ENCODE measurements around the gene OR10A5. TPM values are rescaled to one million over a fixed set of nuclear protein-coding genes. Genes with fewer than 3 reads are reported as not detected.
"Not testable (repeated sequence)": the region's sequence is repeated elsewhere in the genome, so short reads cannot be mapped to it uniquely, and the experiment has no call there.

OR10A5 gene
- total RNA-seq, 1 donor from 2014 or later = not detected

GRCh38 chr11:6864438-6864837 is 19.0 kb downstream of the OR10A5 start:
- intact Hi-C loops (cut with DNase I) = no loop called here
- DNase-seq (ENCODE audit: low spot score) = no peak

- no peak for DNase-seq (ENCODE audit: low spot score)
- intact Hi-C loops (cut with DNase I) = no loop called here
Measured at GRCh38 chr11:6871278-6871677, 25.8 kb downstream of the OR10A5 start.

GRCh38 chr11:6875761-6876160 is 30.3 kb downstream of the OR10A5 start:
- no peak for DNase-seq (ENCODE audit: low spot score)
- intact Hi-C loops (cut with DNase I) = no loop called here

- intact Hi-C loops (cut with DNase I) = no loop called here
- DNase-seq (ENCODE audit: low spot score) = no peak
Measured at GRCh38 chr11:6876325-6876724, 30.8 kb downstream of the OR10A5 start, which contains the start of gene OR10A4. TSS of gene OR10A4 (plus strand) at chr11:6876625. CDS start at chr11:6876648, 23 bp downstream.

GRCh38 chr11:6876914-6877313 is 31.4 kb downstream of the OR10A5 start:
- intact Hi-C loops (cut with DNase I) = no loop called here
- DNase-seq (ENCODE audit: low spot score) = no peak

- no peak for DNase-seq (ENCODE audit: low spot score)
- intact Hi-C loops (cut with DNase I) = no loop called here
Measured at GRCh38 chr11:6882751-6883150, 37.3 kb downstream of the OR10A5 start.

- intact Hi-C loops (cut with DNase I); DNase-seq (ENCODE audit: low spot score): not testable (repeated sequence)
Measured at GRCh38 chr11:6887711-6888110, 42.2 kb downstream of the OR10A5 start.

GRCh38 chr11:6888830-6889229 is 43.3 kb downstream of the OR10A5 start:
- intact Hi-C loops (cut with DNase I) = no loop called here
- DNase-seq (ENCODE audit: low spot score) = no peak

- intact Hi-C loops (cut with DNase I) = no loop called here
- no peak for DNase-seq (ENCODE audit: low spot score)
Measured at GRCh38 chr11:6889835-6890234, 44.4 kb downstream of the OR10A5 start.

GRCh38 chr11:6892400-6892799 is 46.9 kb downstream of the OR10A5 start, which contains the start of gene OR2D2:
TSS of gene OR2D2 (minus strand) at chr11:6892500. CDS start at chr11:6892500, 0 bp downstream.
- no peak for DNase-seq (ENCODE audit: low spot score)
- intact Hi-C loops (cut with DNase I) = no loop called here

- intact Hi-C loops (cut with DNase I) = no loop called here
Measured at GRCh38 chr11:6894097-6894496, 48.6 kb downstream of the OR10A5 start.

GRCh38 chr11:6895010-6895409 is 49.5 kb downstream of the OR10A5 start:
- intact Hi-C loops (cut with DNase I) = no loop called here
- no peak for DNase-seq (ENCODE audit: low spot score)

More at GRCh38 chr11:6894097-6894496, 48.6 kb downstream of the OR10A5 start:
- no peak for DNase-seq (ENCODE audit: low spot score)

Other genes starting within 250 kb of the OR10A5 start
- 21.3 TPM for gene RRP8, start 242.1 kb upstream of the OR10A5 start, total RNA-seq
- 229 TPM for gene ILK, start 241.9 kb upstream of the OR10A5 start, total RNA-seq
- gene TAF10, start 233.5 kb upstream of the OR10A5 start, total RNA-seq = 126 TPM
- gene TPP1, start 226.3 kb upstream of the OR10A5 start, total RNA-seq = 72.0 TPM
- 9.2 TPM for gene DCHS1, start 189.9 kb upstream of the OR10A5 start, total RNA-seq
- 39.5 TPM for gene MRPL17, start 162.3 kb upstream of the OR10A5 start, total RNA-seq
- gene OR2AG2, start 73.7 kb upstream of the OR10A5 start, total RNA-seq = not detected
- not detected for gene OR2AG1, start 62.7 kb upstream of the OR10A5 start, total RNA-seq
- gene OR6A2, start 46.0 kb upstream of the OR10A5 start, total RNA-seq = not detected
- gene OR10A2, start 17.4 kb downstream of the OR10A5 start, total RNA-seq = not detected
- not detected for gene OR10A4, start 30.9 kb downstream of the OR10A5 start, total RNA-seq
- not detected for gene OR2D2, start 46.8 kb downstream of the OR10A5 start, total RNA-seq
- gene OR2D3, start 75.3 kb downstream of the OR10A5 start, total RNA-seq = not detected
- 0.24 TPM for gene ZNF215, start 80.7 kb downstream of the OR10A5 start, total RNA-seq
- gene ZNF214, start 174.7 kb downstream of the OR10A5 start, total RNA-seq = 0.67 TPM
- gene NLRP14, start 174.8 kb downstream of the OR10A5 start, total RNA-seq = not detected
- not detected for gene RBMXL2, start 243.3 kb downstream of the OR10A5 start, total RNA-seq

All from cardiac septum (tissue), 1 donor.